GM20431 (cell line): Measurements from ENCODE around the gene IFI44.

Experiments used
- in situ Hi-C: fragments of 300-500 bp; cut with MseI, MboI; formaldehyde crosslinking; loops from one replicate; pipeline ENCODE4 v1.15.0; 2020; ENCODE audit warnings: low sequenced_read_pairs; ENCODE audit not compliant: unreplicated experiment

Gene IFI44

DNA sequence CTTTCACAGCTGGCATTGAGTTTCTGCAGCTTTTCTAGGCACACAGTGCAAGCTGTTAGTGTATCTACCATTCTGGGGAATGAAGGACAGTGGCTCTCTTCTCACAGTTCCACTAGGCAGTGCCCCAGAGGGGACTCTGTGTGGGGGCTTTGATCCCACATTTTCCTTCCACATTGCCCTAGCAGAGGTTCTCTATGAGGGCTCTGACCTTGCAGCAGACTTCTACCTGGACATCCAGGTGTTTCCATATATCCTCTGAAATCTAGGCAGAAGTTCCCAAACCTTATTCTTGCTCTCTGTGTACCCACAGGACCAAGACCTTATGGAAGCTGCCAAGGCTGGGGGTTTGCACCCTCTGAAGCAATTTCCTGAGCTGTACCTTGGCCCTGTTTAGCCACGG lies 2.4 kb upstream of the IFI44 start:
- in situ Hi-C loops = no loop called here

GRCh38 chr1:78650114-78650660 lies 556 bp downstream of the IFI44 start:
- in situ Hi-C loops = no loop called here

GRCh38 chr1:78651241-78651640 lies 1.6 kb downstream of the IFI44 start:
- in situ Hi-C loops = no loop called here

- in situ Hi-C loops = no loop called here
These were observed 2.5 kb downstream of the IFI44 start for GRCh38 chr1:78652019-78652560.

DNA sequence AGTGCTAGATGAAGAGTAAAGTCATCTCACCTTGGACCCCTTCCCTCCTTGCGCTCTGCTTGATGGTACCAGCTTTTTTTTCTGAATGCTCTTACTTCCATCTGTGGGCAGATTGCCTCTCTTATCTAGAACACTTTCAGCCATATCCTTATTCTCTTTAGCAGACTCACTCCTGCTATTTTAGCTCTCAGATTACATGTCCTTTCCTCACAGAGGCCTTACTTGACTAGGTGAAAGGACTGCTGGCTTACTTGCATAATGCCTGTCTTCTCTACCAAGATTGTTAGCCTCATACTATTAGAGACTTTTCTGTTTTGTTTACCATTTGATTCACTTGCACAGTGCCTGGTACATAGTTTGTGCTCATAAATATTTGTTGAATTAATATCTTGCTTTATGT lies 9.3 kb downstream of the IFI44 start:
- in situ Hi-C loops = no loop called here

DNA sequence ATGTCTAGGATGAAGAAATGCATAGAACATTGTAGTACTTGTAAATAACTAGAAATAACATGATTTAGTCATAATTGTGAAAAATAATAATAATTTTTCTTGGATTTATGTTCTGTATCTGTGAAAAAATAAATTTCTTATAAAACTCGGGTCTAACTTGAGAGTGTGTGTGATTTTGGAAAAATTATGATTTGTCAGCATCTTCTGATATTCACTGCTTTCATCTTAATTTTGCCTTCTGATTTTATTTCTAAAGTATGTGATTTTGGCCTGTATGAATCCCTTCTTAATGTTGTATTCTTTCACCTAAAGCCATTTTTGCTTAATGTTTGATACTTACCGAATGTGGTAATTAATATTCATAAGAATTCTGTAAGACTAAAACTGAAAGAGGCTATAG lies 14.3 kb downstream of the IFI44 start:
- in situ Hi-C loops = no loop called here

GRCh38 chr1:78664763-78665162 lies 15.1 kb downstream of the IFI44 start:
- in situ Hi-C loops = no loop called here

DNA sequence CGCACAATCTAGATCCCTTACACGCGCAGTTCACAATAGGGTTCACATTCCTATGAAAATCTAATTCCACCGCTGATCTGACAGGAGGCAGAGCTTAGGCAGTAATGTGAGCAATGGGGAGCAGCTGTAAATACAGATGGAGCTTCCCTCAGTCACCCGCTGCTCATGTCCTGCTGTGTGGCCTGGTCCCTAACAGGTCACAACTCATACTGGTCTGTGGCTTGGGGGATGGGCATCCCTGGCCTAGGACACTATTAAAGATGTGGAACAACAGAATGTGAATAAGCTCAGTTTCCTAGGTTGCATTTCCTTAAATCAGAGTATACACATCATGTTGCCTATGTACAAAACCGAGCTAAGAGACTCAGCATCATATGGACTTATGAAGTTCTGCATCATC lies 16.2 kb downstream of the IFI44 start:
- in situ Hi-C loops = no loop called here

GRCh38 chr1:78667939-78668338 lies 18.3 kb downstream of the IFI44 start:
- in situ Hi-C loops = no loop called here

- in situ Hi-C loops = no loop called here
These were observed 18.8 kb downstream of the IFI44 start for GRCh38 chr1:78668427-78668826.

- in situ Hi-C loops = no loop called here
These were observed 22.8 kb downstream of the IFI44 start for GRCh38 chr1:78672428-78672827.

DNA sequence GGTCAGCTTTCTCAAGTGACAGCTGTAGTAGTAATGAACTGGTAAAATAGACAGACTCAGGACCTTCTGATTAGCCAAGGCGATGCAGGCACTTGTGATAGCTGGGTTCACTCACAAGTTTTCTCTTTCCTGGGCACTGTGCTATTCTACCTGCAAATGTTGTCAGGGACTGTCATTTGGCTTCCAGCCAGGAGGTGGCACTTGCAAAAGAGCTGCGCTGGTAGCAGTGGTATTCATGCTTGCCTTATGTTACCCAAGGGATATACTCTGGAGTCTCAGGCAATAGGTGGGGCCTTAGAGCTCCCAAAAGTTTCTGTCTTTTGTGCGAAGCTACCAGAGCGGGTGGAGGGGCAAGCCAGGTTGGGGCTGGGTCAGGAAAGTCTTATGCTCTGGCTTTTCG lies 23.5 kb downstream of the IFI44 start:
- in situ Hi-C loops = no loop called here

DNA sequence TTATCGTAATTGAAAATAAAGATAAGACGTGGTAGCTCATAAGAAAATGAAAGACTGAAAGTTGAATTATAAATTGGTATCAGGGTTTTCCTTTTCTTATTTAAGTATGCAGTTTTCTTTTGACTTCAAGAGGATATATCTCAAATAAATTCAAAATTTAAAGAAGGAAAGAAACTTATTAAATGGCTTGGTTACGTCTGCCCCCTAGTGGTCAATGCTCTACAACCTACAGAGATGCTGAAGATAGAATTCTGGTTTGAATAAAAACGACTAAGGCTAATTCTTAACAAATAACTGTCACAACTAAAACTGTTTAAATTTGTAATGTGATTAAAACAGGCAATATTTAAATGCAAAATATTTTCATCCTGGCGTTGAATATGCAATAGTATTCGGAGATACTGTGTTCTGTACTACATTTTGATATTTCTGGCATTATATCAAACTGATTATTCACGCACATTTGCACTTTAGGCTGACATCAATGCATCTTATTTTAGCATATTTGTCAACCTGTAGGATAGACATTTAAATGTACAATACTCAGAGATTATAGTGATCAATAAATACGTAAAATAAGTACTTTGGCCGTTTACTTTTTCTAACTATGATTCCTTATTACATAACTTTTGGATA lies 26.8 kb downstream of the IFI44 start:
- in situ Hi-C loops = no loop called here

DNA sequence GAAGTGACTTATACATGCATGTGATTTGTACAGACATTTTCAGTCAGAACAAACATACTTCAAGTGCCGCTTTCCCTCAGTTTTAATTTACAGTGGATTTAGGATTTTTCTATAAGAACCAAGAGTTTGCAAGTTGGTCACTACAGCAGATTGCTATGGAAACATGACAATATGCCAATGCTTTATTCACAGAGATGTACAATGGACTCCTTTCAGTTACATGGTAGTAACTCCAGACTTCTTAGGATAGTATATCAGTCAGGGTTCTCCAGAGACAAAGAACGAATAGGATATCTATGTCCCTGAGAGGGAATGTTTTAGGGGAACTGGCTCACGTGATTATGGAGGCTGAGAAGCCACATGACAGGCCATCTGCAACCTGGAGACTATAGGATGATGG lies 27.4 kb downstream of the IFI44 start:
- in situ Hi-C loops = no loop called here

- in situ Hi-C loops = no loop called here
These were observed 28.2 kb downstream of the IFI44 start for GRCh38 chr1:78677788-78678187.

GRCh38 chr1:78678324-78678723 lies 28.7 kb downstream of the IFI44 start:
- in situ Hi-C loops = no loop called here

DNA sequence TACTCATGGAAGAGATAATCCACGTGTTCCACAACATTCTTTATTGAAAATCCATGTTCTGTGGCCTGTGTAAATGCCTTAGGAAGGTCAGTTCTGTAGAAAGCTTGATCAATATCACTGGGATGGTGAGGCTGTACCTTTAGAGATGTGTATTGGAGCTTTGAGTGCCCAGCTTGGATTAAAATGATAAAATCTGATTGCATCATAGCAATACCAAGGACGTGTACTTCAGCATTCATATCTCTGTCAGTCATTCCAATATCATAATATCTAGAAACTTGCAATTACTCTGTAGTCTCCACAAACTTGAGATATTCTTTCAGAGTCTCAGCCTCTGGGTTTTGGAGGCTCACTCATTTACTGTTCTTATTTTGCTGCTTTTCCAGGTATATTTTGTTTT lies 31.6 kb downstream of the IFI44 start:
- in situ Hi-C loops = no loop called here

- in situ Hi-C loops = no loop called here
These were observed 32.9 kb downstream of the IFI44 start for GRCh38 chr1:78682496-78682895.

GRCh38 chr1:78683079-78683478 lies 33.4 kb downstream of the IFI44 start:
- in situ Hi-C loops = no loop called here

DNA sequence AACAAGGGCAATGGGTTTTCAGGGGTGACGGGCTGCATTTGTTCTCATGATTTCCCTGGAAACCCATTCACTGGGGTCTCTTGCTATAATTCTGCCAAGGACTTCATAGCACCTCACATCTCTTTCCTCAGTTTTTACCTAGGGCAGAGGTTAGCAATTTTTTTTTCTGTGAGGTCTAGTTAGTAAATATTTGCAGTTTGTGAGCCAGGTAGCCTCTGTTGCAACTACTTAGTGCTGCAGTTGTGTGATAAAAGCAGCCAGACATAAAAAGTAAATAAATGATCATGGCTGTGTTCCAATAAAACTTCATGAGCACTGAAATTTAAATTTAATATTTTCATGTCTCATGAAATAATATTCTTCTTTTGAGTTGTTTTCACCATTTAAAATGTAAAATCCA lies 37.7 kb downstream of the IFI44 start:
- in situ Hi-C loops = no loop called here

DNA sequence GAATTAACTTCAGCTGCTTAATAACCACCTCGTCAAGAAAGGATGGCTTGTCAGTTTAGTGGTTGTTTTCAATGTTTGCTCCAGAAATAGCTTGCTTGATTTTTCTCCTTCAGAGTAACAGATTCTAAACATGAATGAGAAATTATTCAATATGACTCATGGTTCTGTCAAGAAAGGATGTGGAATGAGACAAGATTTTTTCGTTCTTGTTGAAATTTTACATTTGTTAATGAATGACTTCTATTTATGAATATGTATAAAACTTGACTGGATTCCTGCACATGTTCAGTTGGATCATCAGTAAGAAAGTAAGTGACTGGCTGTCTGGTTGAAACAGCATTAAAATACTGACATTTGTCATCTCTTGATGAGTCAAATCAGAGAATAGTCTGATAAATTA lies 38.3 kb downstream of the IFI44 start:
- in situ Hi-C loops = no loop called here

- in situ Hi-C loops = no loop called here
These were observed 39.1 kb downstream of the IFI44 start for GRCh38 chr1:78688697-78689096.
